Lower leg skin (tissue), 4 donors: Measurements from ENCODE around the gene DNMT3B. TPM values are rescaled to one million over a fixed set of nuclear protein-coding genes. Genes with fewer than 3 reads are reported as not detected.

Source experiments
- DNase-seq, 2 donors: peaks; one replicate each; pipeline ENCODE4 v3.0.0-alpha.2; 2019; ENCODE audit warnings: low spot score in 2 of 2
- H3K4me3 ChIP-seq: fragments of 200-600 bp; sonication (generic); 2 replicates; pipeline ENCODE4 v1.5.1; 2017; ENCODE audit warnings: mild to moderate bottlenecking, low read depth; ENCODE audit not compliant: poor library complexity, severe bottlenecking
- CTCF ChIP-seq, 3 donors: fragments of 450-650 bp; IDR thresholded peaks; one replicate each; pipeline ENCODE4 v1.5.1; 2016; ENCODE audit warnings: antibody characterized with exemption in 3 of 3, mild to moderate bottlenecking in 3 of 3, moderate library complexity in 2 of 3
- POLR2A ChIP-seq, 2 donors: fragments of 450-650 bp; IDR thresholded peaks; one replicate each; pipeline ENCODE4 v1.6.1; 2016 to 2017; ENCODE audit warnings: antibody characterized with exemption in 2 of 2, mild to moderate bottlenecking in 1 of 2, moderate library complexity in 1 of 2
- WGBS, 2 donors: methylation state at CpG; one replicate each; pipeline ENCODE4 v1.1.5; 2018; 5-methylcytosine and 5-hydroxymethylcytosine counted together
- intact Hi-C: fragments of 100-400 bp; cut with DNase I; formaldehyde crosslinking; loops from one replicate; pipeline ENCODE4 v1.15.0; 2023; ENCODE audit warnings: low total_unique reads
- total RNA-seq, 4 donors: library from RNA; depleted of rRNA; stranded (reverse); fragments of >200 nt; gene quantifications; one replicate each; pipeline ENCODE4 v1.1.0, GENCODE V29; 2016

Gene DNMT3B
- total RNA-seq, 4 donors from 2014 or later: 2.0 to 3.4 (median 2.7) TPM

- no peak overlapping the region for H3K4me3 ChIP-seq
- no peak for TF ChIP-seq POLR2A (IDR thresholded peaks at IDR 0.05)
- TF ChIP-seq CTCF (IDR thresholded peaks at IDR 0.05): no peak
- intact Hi-C loops: no loop called here
- DNase-seq: no peak
- 80 to 87% methylated on average over 17 of the region's 17 CpGs for WGBS, 2 donors
Observed at GRCh38 chr20:32839227-32839981, 77.2 kb downstream of the DNMT3B start.

- no peak overlapping the region for H3K4me3 ChIP-seq
- 74 to 82% methylated on average over 4 of the region's 4 CpGs for WGBS, 2 donors
- TF ChIP-seq CTCF (IDR thresholded peaks at IDR 0.05): no peak
- TF ChIP-seq POLR2A (IDR thresholded peaks at IDR 0.05): no peak
- no peak for DNase-seq
- intact Hi-C loops: no loop called here
Observed at GRCh38 chr20:32839982-32840285, 77.7 kb downstream of the DNMT3B start.

GRCh38 chr20:32841174-32841573 is 79.0 kb downstream of the DNMT3B start:
- 67 to 75% methylated on average over 9 of the region's 9 CpGs for WGBS, 2 donors
- no peak for TF ChIP-seq CTCF (IDR thresholded peaks at IDR 0.05)
- no peak for TF ChIP-seq POLR2A (IDR thresholded peaks at IDR 0.05)
- intact Hi-C loops: no loop called here
- H3K4me3 ChIP-seq: no peak overlapping the region
- DNase-seq: no peak

- H3K4me3 ChIP-seq: no peak overlapping the region
- TF ChIP-seq CTCF (IDR thresholded peaks at IDR 0.05) (no peak), POLR2A (IDR thresholded peaks at IDR 0.05) (no peak)
- 91 to 96% methylated on average over 2 of the region's 2 CpGs for WGBS, 2 donors
- DNase-seq: no peak
- intact Hi-C loops: no loop called here
Observed at GRCh38 chr20:32841632-32842031, 79.4 kb downstream of the DNMT3B start.

GRCh38 chr20:32842688-32843524 is 80.7 kb downstream of the DNMT3B start:
- H3K4me3 ChIP-seq: no peak overlapping the region
- intact Hi-C loops: no loop called here
- TF ChIP-seq CTCF (IDR thresholded peaks at IDR 0.05) (no peak), POLR2A (IDR thresholded peaks at IDR 0.05) (no peak)
- DNase-seq: no peak
- 87 to 89% methylated on average over 8 of the region's 8 CpGs for WGBS, 2 donors
